Transverse colon (tissue), 3 donors: ENCODE measurements around the gene CHCHD6.

Experiments used
- EP300 ChIP-seq: sonication (generic); formaldehyde crosslinking; IDR thresholded peaks from one replicate; pipeline ENCODE4 v1.6.1; 2017; ENCODE audit warnings: antibody characterized with exemption, low read depth
- POLR2A ChIP-seq: fragments of 450-650 bp; IDR thresholded peaks from one replicate; pipeline ENCODE4 v1.6.1; 2016; ENCODE audit warnings: antibody characterized with exemption, mild to moderate bottlenecking, moderate library complexity
- TF ChIP-seq, protein P1 (sequence below), 5 experiments: fragments of 200-600 bp in 3 of 5; fragments of 450-650 bp in 2 of 5; sonication (generic) in 3 of 5; IDR thresholded peaks; 1 replicate in 2 of 5; 2 replicates in 3 of 5; pipeline ENCODE4 v1.5.1; 2016 to 2017; ENCODE audit warnings: antibody characterized with exemption in 5 of 5, inconsistent platforms in 3 of 5, mild to moderate bottlenecking in 2 of 5, moderate library complexity in 1 of 5

DNA sequence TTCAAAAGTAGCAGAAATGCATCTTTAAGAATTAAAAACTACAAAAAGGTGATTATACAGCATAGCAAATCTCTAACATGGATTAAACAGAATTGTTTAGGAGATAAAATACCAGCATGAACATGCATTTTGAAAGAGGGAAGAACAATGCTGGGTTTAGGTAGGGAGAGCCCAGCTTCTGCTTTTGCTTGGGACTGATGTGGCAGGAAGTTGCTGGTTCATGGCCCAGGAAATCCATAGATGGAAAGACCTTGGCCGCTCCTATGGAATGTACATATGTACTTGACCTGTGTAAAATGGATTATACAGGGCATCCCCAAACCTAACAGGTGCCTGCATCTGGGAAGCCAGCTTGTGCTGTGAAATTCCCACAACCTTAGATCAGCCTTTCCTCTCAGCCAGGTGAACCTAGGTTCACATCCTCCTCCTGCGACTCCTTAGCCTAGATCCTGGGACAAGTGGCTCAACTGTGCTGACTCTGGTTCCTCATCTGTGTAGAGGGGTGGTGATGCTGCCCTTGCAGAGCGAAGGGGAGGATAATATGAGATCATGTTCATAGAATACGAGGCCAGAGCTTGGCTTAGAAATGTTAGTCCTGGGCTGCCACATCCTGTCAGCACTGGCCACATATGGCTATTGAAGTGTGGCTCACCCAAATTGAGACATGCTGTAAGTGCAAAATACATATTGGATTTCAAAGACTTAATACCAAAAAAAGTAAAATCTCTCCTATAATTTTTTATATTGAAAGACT lies 231.9 kb downstream of the CHCHD6 start:
- TF ChIP-seq, protein P1, sequence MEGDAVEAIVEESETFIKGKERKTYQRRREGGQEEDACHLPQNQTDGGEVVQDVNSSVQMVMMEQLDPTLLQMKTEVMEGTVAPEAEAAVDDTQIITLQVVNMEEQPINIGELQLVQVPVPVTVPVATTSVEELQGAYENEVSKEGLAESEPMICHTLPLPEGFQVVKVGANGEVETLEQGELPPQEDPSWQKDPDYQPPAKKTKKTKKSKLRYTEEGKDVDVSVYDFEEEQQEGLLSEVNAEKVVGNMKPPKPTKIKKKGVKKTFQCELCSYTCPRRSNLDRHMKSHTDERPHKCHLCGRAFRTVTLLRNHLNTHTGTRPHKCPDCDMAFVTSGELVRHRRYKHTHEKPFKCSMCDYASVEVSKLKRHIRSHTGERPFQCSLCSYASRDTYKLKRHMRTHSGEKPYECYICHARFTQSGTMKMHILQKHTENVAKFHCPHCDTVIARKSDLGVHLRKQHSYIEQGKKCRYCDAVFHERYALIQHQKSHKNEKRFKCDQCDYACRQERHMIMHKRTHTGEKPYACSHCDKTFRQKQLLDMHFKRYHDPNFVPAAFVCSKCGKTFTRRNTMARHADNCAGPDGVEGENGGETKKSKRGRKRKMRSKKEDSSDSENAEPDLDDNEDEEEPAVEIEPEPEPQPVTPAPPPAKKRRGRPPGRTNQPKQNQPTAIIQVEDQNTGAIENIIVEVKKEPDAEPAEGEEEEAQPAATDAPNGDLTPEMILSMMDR (IDR thresholded peaks at IDR 0.05), result no peak
- TF ChIP-seq POLR2A, result no peak
- no peak for TF ChIP-seq EP300
